SW 1271 (cell line): Measurements from ENCODE around the gene BRD3.
A peak's percentile ranks its signal among the peaks of the same experiment; 100 is the strongest.

ENCODE experiments used
- DNase-seq, 2 experiments: peaks; one replicate each; lab custom pipeline; 2025; lab: John Stamatoyannopoulos, UW

Gene BRD3

DNA sequence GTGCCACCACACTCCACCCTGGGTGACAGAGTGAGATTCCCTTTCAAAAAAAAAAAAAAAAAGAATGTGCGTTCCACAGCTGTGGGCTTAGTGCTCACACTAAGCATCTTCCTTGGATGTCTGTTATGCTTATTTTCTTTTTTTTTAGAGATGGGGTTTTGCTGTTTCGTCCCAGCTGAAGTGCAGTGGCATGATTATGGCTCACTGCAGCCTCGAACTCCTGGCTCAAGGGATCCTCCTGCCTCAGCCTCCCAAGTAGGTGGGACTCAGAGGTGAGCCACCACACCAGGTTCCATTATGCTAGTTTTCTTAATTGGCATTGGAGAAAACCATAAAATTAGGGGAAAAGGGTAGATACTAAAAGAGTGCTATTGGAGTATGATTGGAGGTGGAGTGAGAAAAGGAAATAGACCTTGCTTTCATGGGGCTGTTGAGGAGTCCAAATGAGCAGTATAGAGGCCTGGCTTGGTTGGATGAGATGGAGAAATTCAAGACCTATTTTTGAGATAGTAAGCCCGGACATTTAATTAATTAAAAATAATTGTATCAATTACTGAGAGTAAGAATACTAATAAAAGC lies 43.5 kb downstream of the BRD3 start:
- no peak for DNase-seq

DNA sequence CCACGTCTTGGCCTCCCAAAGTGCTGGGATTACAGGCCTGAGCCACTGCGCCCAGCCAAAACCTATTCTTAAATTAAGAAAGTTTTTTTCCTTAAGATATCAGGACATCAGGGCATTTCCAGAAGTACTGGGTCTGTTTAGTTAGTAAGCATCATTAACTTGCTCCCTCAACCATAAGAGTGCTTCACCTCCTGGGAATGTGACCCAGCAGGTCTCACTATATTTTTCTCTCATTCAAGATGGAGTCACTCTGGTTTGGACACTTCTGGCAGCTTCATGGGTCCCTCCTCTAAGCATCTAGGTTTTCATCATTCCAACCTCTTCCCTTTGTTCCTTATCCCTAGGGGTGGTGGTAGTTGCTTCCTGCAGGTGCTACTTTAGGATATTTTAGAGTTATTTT lies 52.9 kb downstream of the BRD3 start:
- no peak for DNase-seq

DNA sequence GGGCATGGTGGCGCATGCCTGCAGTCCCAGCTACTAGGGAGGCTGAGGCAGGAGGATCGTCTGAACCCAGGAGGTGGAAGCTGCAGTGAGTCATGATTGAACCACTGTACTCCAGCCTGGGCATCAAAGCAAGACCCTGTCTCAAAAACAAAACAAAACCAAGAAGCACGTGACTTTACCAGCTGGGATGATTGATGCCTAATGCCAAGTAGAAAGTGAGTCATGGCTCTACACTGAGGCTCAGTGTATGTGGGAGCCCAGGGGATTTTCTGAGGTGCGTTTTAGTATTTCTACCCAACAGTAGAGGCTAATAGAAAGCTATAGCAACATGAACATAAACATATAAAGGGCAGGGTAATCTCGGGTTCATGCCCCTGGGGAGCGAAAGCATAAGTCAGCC lies 56.4 kb downstream of the BRD3 start:
- no peak for DNase-seq

DNA sequence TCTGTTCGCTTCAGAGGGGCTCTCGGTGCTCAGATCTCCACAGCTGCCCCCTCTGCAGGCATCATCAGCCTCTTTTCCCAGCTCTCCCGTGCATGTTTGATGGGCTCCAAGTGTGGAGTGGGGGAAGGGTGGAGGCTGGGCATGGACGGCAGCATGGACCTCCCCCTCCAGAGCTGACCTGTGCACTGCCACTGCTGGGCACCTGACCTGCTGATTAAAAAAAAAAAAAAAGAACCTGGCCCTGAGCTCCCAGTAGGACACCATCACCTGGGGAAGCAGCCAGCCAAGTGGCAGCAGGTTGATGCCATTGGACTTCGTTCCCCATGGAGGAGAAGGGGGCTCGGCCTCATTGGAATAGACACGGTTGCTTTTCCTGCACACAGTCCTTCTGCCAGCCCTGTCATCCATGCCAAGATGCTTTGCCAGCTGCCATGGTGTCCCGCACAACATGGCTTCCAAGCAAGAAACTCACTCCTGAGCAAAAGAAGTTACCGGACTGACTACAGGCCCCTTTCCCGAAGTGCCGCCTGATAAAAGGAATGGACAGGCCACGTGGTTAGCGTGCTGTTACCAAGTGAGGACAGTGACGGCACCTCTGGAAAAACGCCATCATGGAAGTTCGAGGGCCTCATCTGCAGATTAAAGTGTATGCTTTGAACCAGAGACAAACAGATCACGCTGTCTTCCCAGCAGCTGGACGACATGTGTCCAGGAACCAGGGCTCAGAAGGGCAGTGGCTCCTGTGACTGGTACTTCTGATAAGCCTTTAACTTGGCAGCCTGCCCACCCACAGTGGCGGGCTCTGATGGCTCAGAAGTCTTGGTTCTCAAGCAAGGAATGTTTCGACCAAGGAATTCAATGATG lies 57.3 kb downstream of the BRD3 start:
- no peak for DNase-seq

DNA sequence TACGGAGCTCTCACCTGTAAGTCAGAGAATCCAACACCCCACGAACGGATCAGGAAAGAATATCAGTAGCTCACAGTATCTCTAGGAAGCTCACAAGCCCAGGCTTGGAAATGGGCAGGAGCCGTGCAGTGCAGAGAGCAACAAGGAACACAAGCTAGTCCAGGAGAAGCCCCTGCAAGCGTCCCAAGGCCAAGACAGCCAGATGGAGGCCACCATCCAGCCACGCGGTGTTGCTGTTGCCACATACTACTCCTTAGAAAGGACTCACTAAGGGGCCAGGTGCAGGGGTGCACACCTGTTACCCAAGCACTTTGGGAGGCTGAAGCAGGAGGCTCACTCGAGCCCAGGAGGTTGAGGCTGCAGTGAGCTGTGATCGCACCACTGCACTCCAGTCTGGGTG lies 60.3 kb downstream of the BRD3 start:
- DNase-seq: no peak

DNA sequence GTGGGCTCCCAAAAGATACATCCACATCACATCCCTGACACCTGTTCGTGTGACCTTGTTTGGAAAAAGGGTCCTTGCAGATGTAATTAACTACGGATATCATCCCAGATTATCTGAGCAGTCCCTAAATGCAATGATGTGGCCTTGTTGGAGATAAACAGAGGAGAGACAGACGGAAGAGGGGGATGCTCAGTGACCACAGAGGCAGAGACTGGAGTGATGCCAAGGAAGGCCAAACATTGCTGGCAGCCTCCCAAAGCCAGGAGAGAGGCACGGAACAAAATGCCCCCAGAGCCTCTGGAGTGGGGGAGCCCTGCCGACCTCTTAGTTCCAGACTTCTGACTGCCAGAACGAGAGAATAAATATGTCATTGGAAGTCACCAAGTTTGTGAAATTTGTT lies 60.7 kb downstream of the BRD3 start:
- no peak for DNase-seq

DNA sequence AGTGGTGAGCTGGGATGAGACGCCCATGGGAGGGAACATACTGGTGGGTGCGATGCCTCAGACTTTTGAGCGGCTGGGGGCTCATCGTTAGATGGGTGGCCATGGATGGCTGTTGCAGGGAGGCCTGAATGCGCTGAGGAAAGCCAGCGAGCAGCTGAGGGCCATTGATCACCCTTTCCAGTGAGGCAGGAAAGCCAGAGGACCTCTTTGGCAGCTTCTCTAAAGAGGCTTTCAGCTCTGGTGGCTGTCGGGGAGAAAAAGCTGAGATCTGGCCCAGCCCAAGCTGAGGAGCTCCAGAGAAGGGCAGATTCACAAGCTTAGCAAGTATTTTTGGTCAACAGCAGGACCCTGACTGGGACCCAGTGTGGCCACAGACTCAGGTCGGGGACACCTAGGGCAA lies 62.4 kb downstream of the BRD3 start:
- no peak for DNase-seq

DNA sequence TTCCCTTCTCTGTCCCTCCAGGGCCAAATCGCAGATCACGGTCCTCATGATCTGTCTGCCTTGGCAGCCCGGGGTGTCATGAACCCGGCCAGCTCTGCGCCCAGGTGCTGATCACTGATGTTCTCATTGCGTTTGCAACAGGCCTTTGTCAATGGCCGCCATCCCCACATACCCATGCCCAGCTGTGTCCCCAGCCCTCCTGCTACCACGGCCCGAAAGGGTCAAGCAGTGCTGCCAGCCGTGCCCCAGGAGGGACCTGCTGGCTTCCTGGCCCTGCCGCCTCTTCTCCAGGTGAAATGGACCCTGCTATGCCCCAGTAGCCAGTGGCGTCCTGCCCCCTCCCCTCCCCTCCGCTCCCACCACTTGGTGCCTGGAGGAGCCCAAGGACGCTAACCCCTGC lies 62.9 kb downstream of the BRD3 start:
- DNase-seq: no peak

DNA sequence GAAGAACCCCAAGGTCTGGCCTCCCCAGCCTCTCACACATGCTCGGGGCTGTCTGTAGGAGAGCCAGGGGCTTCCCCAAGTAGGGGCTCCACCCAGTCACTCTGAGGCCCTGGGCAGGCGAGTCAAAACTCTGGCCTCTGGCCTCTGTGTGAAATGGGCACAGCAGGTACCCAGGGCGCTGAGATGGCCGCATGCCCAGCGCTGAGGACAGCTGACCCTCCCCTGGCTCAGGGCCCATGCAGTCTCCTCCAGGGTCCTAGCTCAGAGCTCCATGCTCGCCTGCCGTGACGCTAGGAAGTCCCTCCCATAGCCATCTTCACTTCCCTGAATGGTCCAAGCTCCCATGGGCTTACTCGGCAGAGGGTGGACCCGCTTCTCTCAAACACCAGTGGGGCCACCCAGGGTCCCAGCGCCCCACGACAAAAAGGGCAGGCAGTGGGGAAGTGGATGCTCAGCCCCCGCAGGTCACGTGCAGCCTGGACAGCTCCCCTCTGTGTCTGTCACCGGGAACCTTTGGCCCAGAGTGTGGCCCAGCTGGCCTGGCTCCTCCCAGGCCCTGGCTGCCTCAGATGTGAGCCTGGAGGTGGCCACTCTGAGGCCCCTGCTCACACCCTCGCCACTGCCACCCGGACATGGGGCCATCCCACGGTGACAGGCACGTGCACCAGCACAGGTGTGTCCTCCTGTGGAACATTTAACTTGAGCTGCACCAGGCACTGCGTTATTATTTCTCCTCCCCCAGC lies 63.5 kb downstream of the BRD3 start:
- no peak for DNase-seq

DNA sequence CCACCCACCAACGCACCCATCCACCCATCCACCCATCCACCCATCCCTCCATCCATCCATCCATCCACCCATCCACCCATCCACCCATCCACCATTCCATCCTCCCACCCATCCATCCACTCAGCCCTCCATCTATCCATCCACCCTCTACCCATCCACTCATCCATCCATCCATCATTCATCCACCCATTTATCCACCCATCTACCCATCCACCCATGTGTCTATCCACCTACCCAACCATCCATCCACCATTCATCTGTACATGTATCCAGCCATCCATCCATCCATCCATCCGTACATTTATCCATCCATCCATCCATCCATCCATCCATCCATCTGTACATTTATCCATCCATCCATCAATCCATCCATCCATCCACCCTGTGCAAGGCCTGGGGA lies 64.6 kb downstream of the BRD3 start:
- DNase-seq: no peak

DNA sequence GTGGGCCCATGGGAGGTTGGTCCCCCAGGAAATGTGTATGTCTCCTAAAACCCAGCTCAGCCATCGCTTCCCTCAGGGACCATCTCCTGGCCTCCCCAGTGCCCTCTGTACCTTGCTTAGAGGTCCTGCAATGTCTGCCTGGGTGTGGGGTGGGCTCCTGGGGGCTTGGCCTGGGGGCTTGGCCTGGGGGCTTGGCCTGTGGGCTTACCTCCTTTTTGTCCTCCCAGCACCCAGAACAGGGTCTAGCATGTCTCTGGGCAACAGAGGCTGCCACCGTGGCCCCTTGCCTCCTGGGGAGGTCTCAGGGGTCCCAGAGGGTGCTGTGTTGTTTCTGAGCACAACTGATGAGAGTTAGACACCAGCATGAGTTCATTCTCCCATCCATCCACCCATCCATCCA lies 65.0 kb downstream of the BRD3 start:
- DNase-seq: no peak

DNA sequence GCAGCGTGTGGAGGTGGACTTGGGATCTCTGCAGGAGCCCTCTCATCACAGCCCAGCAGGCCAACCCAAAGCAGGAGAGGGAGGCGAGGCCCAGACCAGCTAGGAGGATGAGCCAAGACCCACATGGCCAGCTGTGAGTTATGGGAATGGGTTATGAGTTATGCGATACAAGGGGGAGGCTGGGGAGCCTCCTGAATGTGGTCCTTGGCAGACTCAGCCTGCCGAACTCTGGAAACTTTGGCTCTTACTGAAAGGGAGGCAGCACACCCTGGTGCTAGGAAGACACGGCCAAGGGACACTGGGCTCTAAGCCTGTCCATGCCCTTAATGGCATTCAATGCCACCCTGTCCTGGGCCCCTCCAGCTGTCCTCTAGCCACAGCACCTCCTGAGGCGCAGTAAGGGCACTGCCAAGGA lies 68.0 kb downstream of the BRD3 start:
- no peak for DNase-seq

DNA sequence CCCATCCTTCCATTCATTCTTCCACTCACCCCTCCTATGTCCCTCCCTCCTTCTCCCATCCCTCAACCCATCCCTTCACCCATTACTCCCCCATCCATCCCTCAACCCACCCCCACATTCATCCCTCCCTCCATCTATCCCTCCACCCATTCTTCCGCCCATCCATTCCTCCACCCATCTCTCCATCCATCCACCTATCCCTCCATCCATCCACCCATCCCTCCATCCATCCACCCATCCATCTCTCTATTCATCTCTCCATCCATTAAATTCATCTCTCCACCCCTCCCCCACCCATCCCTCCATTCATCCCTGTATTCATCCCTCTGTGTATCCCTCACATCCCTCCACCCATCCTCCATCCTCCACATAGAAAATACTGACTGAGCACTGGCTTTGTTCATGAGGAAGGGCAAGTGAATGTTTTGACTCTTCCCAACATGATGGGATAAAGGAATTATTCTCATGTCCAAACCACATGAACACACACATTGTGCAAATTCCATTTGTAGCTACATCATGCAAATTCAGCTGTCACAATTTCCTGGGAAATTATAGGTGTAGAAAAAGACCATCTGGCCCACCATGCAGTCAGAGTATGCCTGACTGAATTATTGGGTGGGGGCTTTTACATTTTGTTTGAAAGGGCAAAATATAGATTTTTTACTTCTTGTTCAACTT lies 68.8 kb downstream of the BRD3 start:
- no peak for DNase-seq

DNA sequence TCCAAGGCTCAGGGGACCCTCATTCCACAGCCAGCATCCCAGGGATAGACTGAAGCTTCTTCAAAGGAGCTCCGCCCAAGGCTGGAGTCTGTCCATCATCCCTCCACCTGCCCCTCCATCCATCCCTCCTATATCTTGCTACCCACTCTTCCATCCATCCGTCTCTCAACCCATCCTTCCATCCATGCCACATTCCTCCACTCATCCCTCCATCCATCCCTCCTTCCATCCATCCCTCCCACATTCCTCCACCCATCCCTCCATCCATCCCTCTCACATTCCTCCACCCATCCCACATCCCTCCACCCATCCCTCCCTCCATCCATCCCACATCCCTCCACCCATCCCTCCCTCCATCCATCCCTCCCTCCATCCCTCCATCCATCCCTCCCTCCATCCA lies 70.2 kb downstream of the BRD3 start:
- DNase-seq: no peak

DNA sequence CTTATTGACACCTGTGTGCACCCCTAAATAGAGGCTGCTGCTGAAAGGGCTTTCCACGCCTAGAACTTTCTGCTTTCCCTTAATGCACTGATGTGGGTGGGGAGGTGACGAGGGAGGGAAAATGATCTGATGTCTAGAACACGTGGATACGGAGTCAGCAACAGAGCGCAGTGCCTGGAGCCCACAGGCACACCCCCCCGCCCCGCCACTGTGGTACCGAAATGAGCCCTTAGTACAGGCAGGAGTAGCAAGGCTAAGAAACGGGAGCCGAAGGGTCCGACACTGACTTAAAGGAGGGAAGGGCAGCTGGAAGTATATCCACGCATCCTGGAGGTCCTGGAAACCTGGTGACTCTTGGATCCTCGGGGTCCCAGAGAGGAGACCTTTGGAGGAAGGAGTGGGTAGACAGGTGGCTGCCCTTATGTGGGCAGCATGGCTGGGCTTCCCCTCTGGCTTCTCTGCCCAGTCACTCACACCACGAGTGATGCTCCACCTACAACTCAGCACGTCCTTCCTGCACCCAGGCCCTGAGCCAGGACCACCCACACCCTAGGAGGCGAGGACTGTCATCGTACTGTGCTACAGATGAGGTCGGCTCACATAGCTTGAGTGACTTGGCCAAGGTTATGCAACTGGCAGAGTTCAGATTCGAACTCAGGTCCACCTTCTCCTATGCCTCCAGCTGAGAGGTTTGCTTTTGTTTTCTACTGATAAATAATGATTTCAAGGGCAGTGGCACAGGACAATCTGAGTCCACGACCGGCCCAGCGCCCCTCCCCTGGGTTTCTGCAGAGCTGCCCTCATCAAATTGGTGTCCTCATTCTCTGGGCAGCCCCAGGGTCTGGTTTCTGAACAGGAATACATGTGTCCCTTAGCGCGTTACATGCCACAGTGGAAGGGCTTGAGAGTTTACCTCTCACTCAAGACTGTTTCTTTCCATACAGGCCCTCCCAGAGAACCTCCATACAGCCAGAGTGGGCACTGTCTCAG lies 71.0 kb downstream of the BRD3 start:
- no peak for DNase-seq

DNA sequence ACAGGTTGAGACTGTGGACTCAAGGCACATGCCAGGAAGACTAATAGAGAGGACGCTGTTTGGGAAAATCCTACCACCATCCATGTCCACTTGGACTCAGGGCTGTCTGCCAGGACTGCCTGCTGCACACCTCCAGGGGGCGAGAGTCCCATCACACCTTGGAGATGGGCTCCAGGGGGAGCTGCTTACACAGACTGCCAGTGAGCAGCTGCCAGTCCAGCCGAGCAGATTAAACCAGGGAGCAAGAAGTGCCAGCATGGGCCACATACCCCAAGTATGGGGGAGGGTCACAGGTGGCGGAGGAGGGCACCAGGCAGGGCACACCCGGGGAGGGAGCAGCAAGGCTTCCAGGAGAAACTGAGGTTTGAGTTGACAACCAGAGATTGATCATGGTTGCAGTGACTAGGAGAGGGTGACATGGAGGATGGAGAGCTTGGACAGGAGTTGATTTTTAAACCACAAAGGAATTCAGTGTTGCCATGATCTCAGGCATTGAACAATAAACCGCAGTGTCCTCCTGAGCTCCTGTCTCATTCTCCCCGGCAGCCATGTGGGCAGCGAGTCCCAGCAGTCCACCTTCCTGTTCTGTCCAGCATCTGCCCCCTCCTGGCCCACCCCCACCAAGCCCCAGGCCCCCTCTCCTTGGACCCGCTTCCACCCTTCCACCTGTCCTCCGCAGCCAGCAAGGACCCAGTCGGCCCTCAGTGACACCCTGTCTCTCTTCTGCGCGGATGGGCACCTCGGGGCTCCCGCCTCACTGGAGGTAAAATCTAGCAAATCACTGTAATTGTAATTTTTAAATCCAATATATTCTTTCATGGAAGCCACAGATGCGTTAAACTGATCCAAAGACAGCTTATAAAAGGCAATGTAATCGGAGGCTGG lies 72.6 kb downstream of the BRD3 start:
- peak in 1 of 2 experiments; percentile 29 for DNase-seq

DNA sequence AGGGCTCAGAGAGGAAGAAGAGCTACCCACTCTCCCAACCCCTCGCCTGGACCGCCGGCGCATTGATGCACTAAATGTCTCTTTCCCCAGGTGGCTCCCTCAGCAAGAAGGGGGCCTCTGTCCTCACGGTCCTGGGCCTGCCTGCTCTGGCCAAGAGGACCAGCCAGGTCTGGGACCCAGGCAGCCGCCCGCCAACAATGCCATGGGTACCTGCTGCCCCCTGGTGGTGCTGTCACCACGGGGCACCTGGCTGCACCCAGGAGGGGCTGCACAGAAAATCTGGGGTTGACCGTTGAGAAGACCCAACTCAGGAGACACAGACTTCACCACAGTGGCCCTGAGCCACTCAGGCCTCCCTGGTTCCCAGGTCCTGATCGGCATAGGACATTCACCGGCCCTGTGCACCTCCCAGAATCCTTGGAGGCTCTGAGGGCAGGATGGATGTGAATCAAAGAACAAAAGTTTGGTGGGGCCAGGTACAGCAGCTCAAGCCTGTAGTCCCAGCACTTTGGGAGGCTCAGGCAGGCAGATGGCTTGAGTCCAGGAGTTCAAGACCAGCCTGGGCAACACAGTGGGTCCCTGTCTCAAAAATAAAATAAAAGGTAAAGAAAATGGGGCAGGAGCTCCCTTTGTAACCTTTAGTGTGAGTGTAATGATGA lies 73.3 kb downstream of the BRD3 start:
- DNase-seq: peak; percentile 39 to 70

DNA sequence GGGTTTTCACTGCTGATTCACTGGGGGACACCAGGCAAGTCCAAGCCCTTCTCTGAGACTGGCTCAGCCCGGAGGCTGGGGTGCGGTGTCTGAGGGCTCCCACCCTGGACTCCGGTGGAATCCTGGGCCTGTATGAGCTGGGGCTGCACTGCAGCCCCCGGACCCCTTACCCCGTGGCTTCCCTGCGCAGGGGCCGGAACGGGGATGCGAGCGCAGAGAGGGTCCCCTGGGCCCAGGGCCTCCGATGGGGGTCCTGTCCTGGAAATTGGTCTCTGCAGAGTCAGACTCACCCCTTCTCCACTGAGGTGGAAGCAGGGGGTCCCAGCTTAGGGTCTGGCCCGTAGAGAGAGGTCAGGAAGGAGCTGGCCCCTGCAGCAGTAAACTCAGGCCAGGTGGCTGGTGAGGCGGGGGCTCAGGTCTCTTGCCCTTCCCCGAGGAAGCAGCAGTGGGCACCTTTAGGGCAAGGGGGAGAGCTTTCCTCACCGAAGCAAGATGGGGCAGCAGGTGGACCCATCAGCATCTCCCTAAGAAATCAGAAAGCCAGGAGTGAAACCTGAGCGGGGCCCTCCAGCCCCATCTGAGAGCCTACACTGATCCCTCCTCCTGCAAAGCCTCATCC lies 74.1 kb downstream of the BRD3 start:
- no peak for DNase-seq
